HL-60 (cell line): Measurements from ENCODE around the gene LMOD2.

Experiments
- DNase-seq, 2 experiments: peaks; one replicate each; pipeline ENCODE4 v3.0.0-alpha.2; 2010 to 2020; ENCODE audit warnings: low read depth in 1 of 2, low spot score in 1 of 2
- H3K27ac ChIP-seq: fragments of 250-450 bp; sonication (Bioruptor Pico); replicated peaks from 2 replicates; pipeline ENCODE4 v1.5.1; 2020; ENCODE audit warnings: mild to moderate bottlenecking, moderate library complexity
- H3K27me3 ChIP-seq: fragments of 250-450 bp; sonication (Bioruptor Pico); 2 replicates; pipeline ENCODE4 v1.5.1; 2021; ENCODE audit warnings: mild to moderate bottlenecking, moderate library complexity; ENCODE audit not compliant: insufficient read depth, poor library complexity, severe bottlenecking
- H3K4me3 ChIP-seq: replicated peaks from 2 replicates; pipeline ENCODE4 v1.5.1; 2011; ENCODE audit warnings: mild to moderate bottlenecking, control low read depth, low read length; ENCODE audit not compliant: insufficient read depth
- CTCF ChIP-seq: IDR thresholded peaks from one replicate; pipeline ENCODE4 v1.5.1; 2011; ENCODE audit warnings: low read length, control low read depth, inconsistent platforms; ENCODE audit not compliant: insufficient read depth
- GABPA ChIP-seq: IDR thresholded peaks from 2 replicates; pipeline ENCODE4 v1.6.1; 2012; ENCODE audit warnings: low read depth
- POLR2AphosphoS5 ChIP-seq: IDR thresholded peaks from 2 replicates; pipeline ENCODE4 v1.6.1; 2012; ENCODE audit warnings: low read depth
- REST ChIP-seq: IDR thresholded peaks from 2 replicates; pipeline ENCODE4 v1.6.1; 2012; ENCODE audit warnings: low read depth; ENCODE audit not compliant: insufficient replicate concordance
- SPI1 ChIP-seq: IDR thresholded peaks from 2 replicates; pipeline ENCODE4 v1.6.1; 2012; ENCODE audit warnings: low read depth, mild to moderate bottlenecking, borderline replicate concordance

The LMOD2 gene

GRCh38 chr7:123645516-123645915 lies 10.2 kb upstream of the LMOD2 start:
- no peak for TF ChIP-seq REST
- TF ChIP-seq GABPA, result no peak
- TF ChIP-seq SPI1, result no peak
- TF ChIP-seq CTCF, result no peak
- no peak for TF ChIP-seq POLR2AphosphoS5

GRCh38 chr7:123647106-123647730 lies 8.4 kb upstream of the LMOD2 start:
- Histone ChIP-seq H3K27me3 (no peaks in the 10 kb centered on the region), H3K4me3 (no peak overlapping the region), H3K27ac (no peak overlapping the region)
- TF ChIP-seq REST, result no peak
- no peak for TF ChIP-seq CTCF
- no peak for TF ChIP-seq POLR2AphosphoS5
- no peak for TF ChIP-seq GABPA
- TF ChIP-seq SPI1, result no peak
- DNase-seq, result no peak

More at GRCh38 chr7:123645516-123645915, 10.2 kb upstream of the LMOD2 start:
- Histone ChIP-seq H3K4me3 (no peak overlapping the region), H3K27ac (no peak overlapping the region), H3K27me3 (no peaks in the 10 kb centered on the region)
- DNase-seq, result no peak

GRCh38 chr7:123649964-123650363 lies 5.7 kb upstream of the LMOD2 start:
- no peaks in the 10 kb centered on the region for H3K27me3 ChIP-seq
- no peak overlapping the region for H3K27ac ChIP-seq
- DNase-seq, result no peak
- TF ChIP-seq REST (no peak), GABPA (no peak)
- H3K4me3 ChIP-seq, result no peak overlapping the region

GRCh38 chr7:123650595-123650994 lies 5.1 kb upstream of the LMOD2 start:
- Histone ChIP-seq H3K27ac (no peak overlapping the region), H3K27me3 (no peaks in the 10 kb centered on the region), H3K4me3 (no peak overlapping the region)
- TF ChIP-seq CTCF, result no peak
- no peak for TF ChIP-seq SPI1
- DNase-seq, result no peak
